OCI-LY1 (cell line): ENCODE results near the gene ACADM.
"Not testable (repeated sequence)": the region's sequence is repeated elsewhere in the genome, so short reads cannot be mapped to it uniquely, and the experiment has no call there.

Experiments used
- H2AFZ ChIP-seq: fragments of 200-600 bp; sonication (generic), shearing (Covaris generic); 2 replicates; pipeline ENCODE4 v1.6.0; 2014; ENCODE audit warnings: antibody characterized with exemption, mild to moderate bottlenecking, low read length
- H3F3A ChIP-seq: fragments of 200-600 bp; sonication (generic), shearing (Covaris generic); 2 replicates; pipeline ENCODE4 v1.6.0; 2014; ENCODE audit warnings: mild to moderate bottlenecking, antibody characterized with exemption, low read length, moderate library complexity; ENCODE audit not compliant: insufficient read depth
- H3K27ac ChIP-seq: fragments of 200-600 bp; sonication (generic); 2 replicates; pipeline ENCODE4 v1.5.1; 2014; ENCODE audit warnings: low read length, mixed run types, mild to moderate bottlenecking, low read depth; ENCODE audit not compliant: poor library complexity, severe bottlenecking
- H3K27me3 ChIP-seq: fragments of 200-600 bp; sonication (generic); 2 replicates; pipeline ENCODE4 v1.6.0; 2014; ENCODE audit warnings: antibody characterized with exemption, mild to moderate bottlenecking, low read length, moderate library complexity; ENCODE audit not compliant: insufficient read depth
- H3K36me3 ChIP-seq: fragments of 200-600 bp; sonication (generic); 2 replicates; pipeline ENCODE4 v1.6.1; 2014; ENCODE audit warnings: mild to moderate bottlenecking, antibody characterized with exemption, low read length, moderate library complexity, mixed read lengths; ENCODE audit not compliant: insufficient read depth
- H3K4me1 ChIP-seq: fragments of 200-600 bp; sonication (generic); 2 replicates; pipeline ENCODE4 v1.5.1; 2014; ENCODE audit warnings: mild to moderate bottlenecking, low read length, moderate library complexity; ENCODE audit not compliant: insufficient read depth, severe bottlenecking
- H3K4me2 ChIP-seq: fragments of 200-600 bp; sonication (generic), shearing (Covaris generic); 2 replicates; pipeline ENCODE4 v1.6.1; 2014; ENCODE audit warnings: low read length
- H3K4me3 ChIP-seq: fragments of 200-600 bp; sonication (generic); 2 replicates; pipeline ENCODE4 v1.5.1; 2014; ENCODE audit warnings: low read length, low read depth, mild to moderate bottlenecking, mixed read lengths; ENCODE audit not compliant: poor library complexity, severe bottlenecking
- H3K79me2 ChIP-seq: fragments of 200-600 bp; shearing (Covaris generic); 2 replicates; pipeline ENCODE4 v1.6.1; 2016; ENCODE audit warnings: mixed run types, low read length, mixed read lengths; ENCODE audit not compliant: insufficient read depth
- H3K9ac ChIP-seq: fragments of 200-600 bp; sonication (generic), shearing (Covaris generic); 2 replicates; pipeline ENCODE4 v1.6.1; 2014; ENCODE audit warnings: mild to moderate bottlenecking, low read length, mixed read lengths
- H3K9me2 ChIP-seq: fragments of 200-600 bp; sonication (generic), shearing (Covaris generic); 2 replicates; pipeline ENCODE4 v1.6.1; 2014; ENCODE audit warnings: low read depth, mild to moderate bottlenecking, low read length, mixed read lengths
- H3K9me3 ChIP-seq: fragments of 200-600 bp; shearing (Covaris generic); 2 replicates; pipeline ENCODE4 v1.6.1; 2014; ENCODE audit warnings: low read length, mixed read lengths
- H4K20me1 ChIP-seq: fragments of 200-600 bp; sonication (generic), shearing (Covaris generic); 2 replicates; pipeline ENCODE4 v1.6.0; 2016; ENCODE audit warnings: mild to moderate bottlenecking, low read length; ENCODE audit not compliant: insufficient read depth
- EZH2 ChIP-seq: fragments of 200-600 bp; sonication (generic), shearing (Covaris generic); IDR thresholded peaks from 2 replicates; pipeline ENCODE4 v1.8.0; 2017; ENCODE audit warnings: borderline replicate concordance, mixed run types, mild to moderate bottlenecking, antibody characterized with exemption, low read length, moderate library complexity, mixed read lengths
- TF ChIP-seq, protein P1 (sequence below): fragments of 200-600 bp; sonication (generic), shearing (Covaris generic); IDR thresholded peaks from 2 replicates; pipeline ENCODE4 v1.5.1; 2017; ENCODE audit warnings: mild to moderate bottlenecking, antibody characterized with exemption, low read length, moderate library complexity, mixed read lengths

ACADM gene

DNA sequence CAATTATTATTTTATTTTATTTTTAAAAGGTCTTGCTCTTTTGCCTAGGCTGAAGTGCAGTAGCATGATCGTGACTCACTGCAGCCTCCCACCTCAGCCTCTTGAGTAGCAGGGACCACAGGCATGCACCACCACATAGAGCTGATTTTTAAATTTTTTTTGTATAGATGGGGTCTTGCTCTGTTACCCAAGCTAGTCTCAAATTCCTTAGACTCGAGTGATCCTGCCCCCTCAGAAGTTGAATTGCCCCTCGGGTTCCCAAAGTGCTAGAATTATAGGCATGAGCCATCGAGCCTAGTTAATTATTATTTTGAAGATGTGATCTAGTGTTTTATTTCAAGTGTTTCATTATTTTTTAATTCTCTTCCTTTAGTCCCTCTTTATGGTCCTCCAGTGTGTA, 84.4 kb downstream of the ACADM start:
- H2AFZ ChIP-seq: no peak overlapping the region
- H3K27ac ChIP-seq: no peak overlapping the region
- H3K4me1 ChIP-seq: no peaks in the 10 kb centered on the region
- TF ChIP-seq EZH2: no peak
- TF ChIP-seq, protein P1, sequence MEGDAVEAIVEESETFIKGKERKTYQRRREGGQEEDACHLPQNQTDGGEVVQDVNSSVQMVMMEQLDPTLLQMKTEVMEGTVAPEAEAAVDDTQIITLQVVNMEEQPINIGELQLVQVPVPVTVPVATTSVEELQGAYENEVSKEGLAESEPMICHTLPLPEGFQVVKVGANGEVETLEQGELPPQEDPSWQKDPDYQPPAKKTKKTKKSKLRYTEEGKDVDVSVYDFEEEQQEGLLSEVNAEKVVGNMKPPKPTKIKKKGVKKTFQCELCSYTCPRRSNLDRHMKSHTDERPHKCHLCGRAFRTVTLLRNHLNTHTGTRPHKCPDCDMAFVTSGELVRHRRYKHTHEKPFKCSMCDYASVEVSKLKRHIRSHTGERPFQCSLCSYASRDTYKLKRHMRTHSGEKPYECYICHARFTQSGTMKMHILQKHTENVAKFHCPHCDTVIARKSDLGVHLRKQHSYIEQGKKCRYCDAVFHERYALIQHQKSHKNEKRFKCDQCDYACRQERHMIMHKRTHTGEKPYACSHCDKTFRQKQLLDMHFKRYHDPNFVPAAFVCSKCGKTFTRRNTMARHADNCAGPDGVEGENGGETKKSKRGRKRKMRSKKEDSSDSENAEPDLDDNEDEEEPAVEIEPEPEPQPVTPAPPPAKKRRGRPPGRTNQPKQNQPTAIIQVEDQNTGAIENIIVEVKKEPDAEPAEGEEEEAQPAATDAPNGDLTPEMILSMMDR: no peak
- no peak overlapping the region for H3K4me2 ChIP-seq
- H3K36me3 ChIP-seq: no peaks in the 10 kb centered on the region
- no peaks in the 10 kb centered on the region for H3K9me2 ChIP-seq
- no peaks in the 10 kb centered on the region for H3K27me3 ChIP-seq
- no peaks in the 10 kb centered on the region for H3K9me3 ChIP-seq
- no peak overlapping the region for H3K4me3 ChIP-seq
- H3F3A ChIP-seq: no peaks in the 10 kb centered on the region
- no peaks in the 10 kb centered on the region for H3K79me2 ChIP-seq
- no peaks in the 10 kb centered on the region for H4K20me1 ChIP-seq
- H3K9ac ChIP-seq: no peak overlapping the region

DNA sequence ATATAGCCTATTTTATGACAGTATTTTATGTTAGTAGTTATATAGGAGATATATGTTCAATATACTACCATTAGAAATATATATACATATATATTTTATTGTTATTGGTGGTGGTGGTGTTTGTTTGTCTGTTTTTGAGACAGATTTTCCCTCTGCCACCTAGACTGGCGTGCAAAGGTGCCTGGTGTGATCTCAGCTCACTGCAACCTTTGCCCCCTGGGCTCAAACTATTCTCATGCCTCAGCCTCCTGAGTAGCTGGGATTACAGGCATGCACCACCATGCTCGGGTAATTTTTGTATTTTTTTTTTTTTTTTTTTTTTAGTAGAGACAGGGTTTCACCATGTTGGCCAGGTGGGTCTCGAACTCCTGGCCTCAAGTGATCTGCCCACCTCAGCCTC, 85.6 kb downstream of the ACADM start:
- not testable (repeated sequence) for H3K27me3 ChIP-seq, H3K79me2 ChIP-seq, H3K9me3 ChIP-seq, H3K9ac ChIP-seq, H2AFZ ChIP-seq, H3K4me2 ChIP-seq, H3K4me1 ChIP-seq, H3F3A ChIP-seq, H3K9me2 ChIP-seq, H3K27ac ChIP-seq, H3K4me3 ChIP-seq, H3K36me3 ChIP-seq, H4K20me1 ChIP-seq

DNA sequence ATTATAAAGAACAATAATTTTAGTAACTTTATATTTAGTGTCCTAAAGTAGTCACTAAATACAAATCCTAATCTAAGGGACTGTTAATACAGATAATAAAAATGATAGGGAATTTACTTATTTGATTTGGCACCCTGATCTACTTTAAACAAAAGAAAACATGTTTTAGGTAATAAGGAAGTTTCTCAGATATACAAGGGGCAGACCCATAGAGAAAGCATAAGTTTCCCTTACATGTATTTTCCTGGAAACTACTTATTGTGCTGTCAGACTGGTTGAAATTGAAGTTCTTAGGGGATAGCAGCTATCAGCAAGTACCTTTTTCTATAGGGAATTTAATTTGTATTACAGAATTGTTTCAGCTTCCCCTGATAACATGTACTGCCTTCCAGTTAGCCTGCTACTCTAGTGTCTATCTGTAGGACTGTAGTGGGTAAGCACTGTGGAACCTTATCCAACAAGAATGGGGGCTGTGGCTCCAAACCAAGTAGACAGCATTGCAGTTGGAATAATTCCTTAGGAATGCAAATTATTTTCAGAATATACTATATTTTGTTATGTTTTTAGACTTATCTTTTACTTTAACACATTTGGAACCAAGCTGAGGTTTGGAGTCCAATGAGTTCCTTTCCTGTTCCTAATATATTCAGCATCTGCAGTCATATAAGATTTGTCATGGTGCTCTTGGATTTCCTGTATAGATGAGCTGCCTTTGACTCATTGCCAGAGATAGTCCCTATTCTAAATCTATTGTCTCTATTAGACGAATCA, 86.9 kb downstream of the ACADM start:
- TF ChIP-seq, protein P1: no peak
- no peak for TF ChIP-seq EZH2
- no peaks in the 10 kb centered on the region for H4K20me1 ChIP-seq
- H3K36me3 ChIP-seq: no peaks in the 10 kb centered on the region
- no peaks in the 10 kb centered on the region for H3K79me2 ChIP-seq
- H2AFZ ChIP-seq: no peak overlapping the region; the same call in 1 of the 2 replicates
- H3K4me1 ChIP-seq: no peaks in the 10 kb centered on the region
- no peak overlapping the region for H3K9ac ChIP-seq
- H3K9me2 ChIP-seq: no peaks in the 10 kb centered on the region
- H3K27me3 ChIP-seq: no peaks in the 10 kb centered on the region
- no peaks in the 10 kb centered on the region for H3F3A ChIP-seq
- no peak overlapping the region for H3K27ac ChIP-seq
- H3K4me2 ChIP-seq: no peak overlapping the region
- no peaks in the 10 kb centered on the region for H3K9me3 ChIP-seq
- no peak overlapping the region for H3K4me3 ChIP-seq

DNA sequence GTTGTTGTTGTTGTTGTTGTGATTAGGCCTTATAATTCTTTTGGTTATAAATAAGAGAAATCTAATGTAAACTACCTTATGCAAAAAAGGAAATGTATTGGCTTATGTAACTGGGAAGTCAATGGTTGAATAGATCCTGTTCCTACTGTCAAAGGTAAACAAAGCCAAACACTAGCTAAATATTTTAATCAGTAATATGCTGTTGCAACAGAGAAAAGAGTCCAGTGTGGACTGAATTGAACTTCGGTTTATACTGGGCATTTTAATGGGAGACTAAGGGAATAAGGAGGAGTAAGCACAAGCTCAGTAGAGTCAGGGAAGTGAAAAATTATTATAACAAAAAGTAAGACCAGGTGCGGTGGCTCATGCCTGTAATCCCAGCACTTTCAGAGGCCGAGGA, 87.6 kb downstream of the ACADM start:
- Histone ChIP-seq H3K27me3 (no peaks in the 10 kb centered on the region), H3K9me2 (no peaks in the 10 kb centered on the region), H3K4me2 (no peak overlapping the region), H4K20me1 (no peaks in the 10 kb centered on the region), H3K79me2 (no peaks in the 10 kb centered on the region), H3K27ac (no peak overlapping the region), H3K4me3 (no peak overlapping the region), H3K36me3 (no peaks in the 10 kb centered on the region), H3K4me1 (no peaks in the 10 kb centered on the region), H2AFZ (no peak overlapping the region), H3K9ac (no peak overlapping the region), H3F3A (no peaks in the 10 kb centered on the region), H3K9me3 (no peaks in the 10 kb centered on the region)
- TF ChIP-seq, protein P1: no peak
- TF ChIP-seq EZH2: no peak
